Adipocyte (in vitro differentiated cells): ENCODE measurements around the gene ZBTB20.

Source experiments
- DNase-seq: peaks from one replicate; pipeline ENCODE4 v3.0.0-alpha.2; 2015; ENCODE audit warnings: low read depth
- H3K27me3 ChIP-seq: replicated peaks from 2 replicates; pipeline ENCODE4 v1.7.0; 2013; ENCODE audit warnings: mild to moderate bottlenecking, low read length, moderate library complexity; ENCODE audit not compliant: control insufficient read depth, insufficient read depth
- H3K36me3 ChIP-seq: 2 replicates; pipeline ENCODE4 v1.7.0; 2013; ENCODE audit warnings: low read length, mild to moderate bottlenecking, moderate library complexity; ENCODE audit not compliant: control insufficient read depth, insufficient read depth, severe bottlenecking
- H3K4me1 ChIP-seq: 2 replicates; pipeline ENCODE4 v1.7.0; 2013; ENCODE audit warnings: mild to moderate bottlenecking, low read length, moderate library complexity; ENCODE audit not compliant: control insufficient read depth, insufficient read depth
- H3K4me3 ChIP-seq: 2 replicates; pipeline ENCODE4 v1.7.0; 2013; ENCODE audit warnings: mild to moderate bottlenecking, low read length, moderate library complexity
- H3K9ac ChIP-seq: 2 replicates; pipeline ENCODE4 v1.7.0; 2013; ENCODE audit warnings: mild to moderate bottlenecking, low read length, moderate library complexity
- H3K9me3 ChIP-seq: 2 replicates; pipeline ENCODE4 v1.7.0; 2013; ENCODE audit warnings: mild to moderate bottlenecking, low read length, moderate library complexity; ENCODE audit not compliant: control insufficient read depth

Gene ZBTB20

DNA sequence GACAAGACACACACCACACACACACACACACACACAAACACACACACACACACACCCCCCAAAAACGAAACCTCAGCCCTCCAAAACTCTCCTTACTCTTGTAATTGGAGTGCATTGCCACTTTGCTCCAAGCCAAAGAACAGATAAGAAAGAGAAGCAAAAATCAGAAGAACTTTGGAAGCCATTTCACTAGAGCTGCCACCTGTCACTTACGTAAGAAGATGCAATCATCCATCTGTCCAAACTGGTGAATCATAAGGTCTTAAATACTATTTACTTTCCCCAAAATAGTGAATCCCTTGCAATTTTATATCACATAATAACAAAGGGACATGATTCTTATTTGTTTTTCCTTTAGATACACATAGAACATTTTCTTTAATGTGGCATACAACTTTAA lies 285.4 kb downstream of the ZBTB20 start:
- H3K9ac ChIP-seq: no peak overlapping the region
- H3K4me3 ChIP-seq: no peak overlapping the region
- peaks cover 5% of the 10 kb centered on the region for H3K4me1 ChIP-seq
- no peaks in the 10 kb centered on the region for H3K36me3 ChIP-seq
- H3K9me3 ChIP-seq: no peaks in the 10 kb centered on the region
- no peaks in the 10 kb centered on the region for H3K27me3 ChIP-seq
- no peak for DNase-seq

DNA sequence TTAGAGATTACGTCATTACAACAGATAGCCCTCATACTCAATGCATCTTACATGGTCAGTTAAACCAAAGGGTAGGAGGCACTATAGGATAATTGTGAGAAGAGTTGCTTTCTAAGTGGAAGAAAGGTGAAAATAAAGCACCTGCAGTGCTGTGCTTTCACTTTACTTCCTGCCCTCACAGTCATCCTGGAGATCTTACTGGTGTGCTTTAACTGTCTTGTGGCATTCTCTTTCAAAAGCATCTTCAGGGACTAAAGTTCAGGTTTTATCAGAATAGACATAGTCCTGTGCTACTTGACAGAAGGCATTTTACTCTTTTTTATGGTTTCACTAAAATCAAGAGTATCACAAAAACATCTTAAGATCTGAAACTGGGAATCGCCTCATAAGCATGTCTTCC lies 286.6 kb downstream of the ZBTB20 start:
- H3K9ac ChIP-seq: no peak overlapping the region
- peaks cover 5% of the 10 kb centered on the region for H3K4me1 ChIP-seq
- H3K36me3 ChIP-seq: no peaks in the 10 kb centered on the region
- no peak for DNase-seq
- H3K4me3 ChIP-seq: no peak overlapping the region
- H3K27me3 ChIP-seq: no peaks in the 10 kb centered on the region
- H3K9me3 ChIP-seq: no peaks in the 10 kb centered on the region

- H3K9ac ChIP-seq: no peak overlapping the region
- H3K4me1 ChIP-seq: peaks cover 3% of the 10 kb centered on the region
- no peaks in the 10 kb centered on the region for H3K36me3 ChIP-seq
- H3K4me3 ChIP-seq: no peak overlapping the region
- no peaks in the 10 kb centered on the region for H3K9me3 ChIP-seq
- H3K27me3 ChIP-seq: no peaks in the 10 kb centered on the region
- DNase-seq: no peak
These were observed 288.8 kb downstream of the ZBTB20 start for GRCh38 chr3:114858329-114858728.

DNA sequence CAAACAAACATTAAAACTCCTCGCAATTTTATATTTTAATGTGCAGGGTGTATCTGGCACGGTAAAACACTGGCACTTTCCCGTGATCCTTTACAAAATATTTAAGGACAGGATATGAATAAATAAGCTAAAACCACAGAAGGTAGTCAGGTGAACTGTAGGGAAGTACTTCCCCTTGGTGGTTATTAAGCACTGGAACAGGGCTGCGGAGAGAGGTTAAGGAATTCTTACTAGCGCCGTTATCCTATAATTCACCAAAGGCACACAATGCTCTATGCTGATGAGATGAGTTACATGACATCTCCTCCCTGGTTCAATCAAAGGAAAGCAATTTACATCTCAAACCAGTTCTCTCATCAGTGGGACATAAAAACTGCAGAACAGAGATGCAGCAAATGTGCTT lies 289.8 kb downstream of the ZBTB20 start:
- Histone ChIP-seq H3K4me3 (no peak overlapping the region), H3K36me3 (no peaks in the 10 kb centered on the region), H3K9me3 (no peaks in the 10 kb centered on the region), H3K4me1 (no peaks in the 10 kb centered on the region), H3K27me3 (no peaks in the 10 kb centered on the region), H3K9ac (no peak overlapping the region)
- DNase-seq: no peak

GRCh38 chr3:114856835-114857234 lies 290.3 kb downstream of the ZBTB20 start:
- Histone ChIP-seq H3K27me3 (no peaks in the 10 kb centered on the region), H3K4me3 (no peak overlapping the region), H3K4me1 (no peaks in the 10 kb centered on the region), H3K36me3 (no peaks in the 10 kb centered on the region), H3K9ac (no peak overlapping the region), H3K9me3 (no peaks in the 10 kb centered on the region)
- no peak for DNase-seq

DNA sequence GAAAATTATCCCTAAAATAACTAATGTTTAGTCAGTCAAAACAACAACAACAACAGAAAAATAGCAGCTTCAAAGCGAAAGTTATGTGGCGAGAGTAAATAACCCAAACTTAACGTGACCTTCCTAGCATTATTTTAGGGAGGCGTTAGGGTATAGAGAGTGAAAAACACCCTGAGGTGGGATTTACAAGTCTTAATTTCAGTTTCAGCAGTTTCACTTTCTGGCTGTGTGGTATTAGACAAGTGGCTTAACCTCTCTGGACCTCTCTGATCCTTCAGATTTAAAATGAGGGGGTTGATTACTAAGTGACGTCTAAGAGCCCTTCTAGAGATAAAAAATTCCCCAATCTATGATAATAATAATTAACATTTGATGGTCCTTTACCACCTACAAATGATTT lies 291.2 kb downstream of the ZBTB20 start:
- H3K4me3 ChIP-seq: no peak overlapping the region
- H3K4me1 ChIP-seq: no peaks in the 10 kb centered on the region
- H3K9ac ChIP-seq: no peak overlapping the region
- no peaks in the 10 kb centered on the region for H3K9me3 ChIP-seq
- H3K36me3 ChIP-seq: no peaks in the 10 kb centered on the region
- DNase-seq: no peak
- no peaks in the 10 kb centered on the region for H3K27me3 ChIP-seq

DNA sequence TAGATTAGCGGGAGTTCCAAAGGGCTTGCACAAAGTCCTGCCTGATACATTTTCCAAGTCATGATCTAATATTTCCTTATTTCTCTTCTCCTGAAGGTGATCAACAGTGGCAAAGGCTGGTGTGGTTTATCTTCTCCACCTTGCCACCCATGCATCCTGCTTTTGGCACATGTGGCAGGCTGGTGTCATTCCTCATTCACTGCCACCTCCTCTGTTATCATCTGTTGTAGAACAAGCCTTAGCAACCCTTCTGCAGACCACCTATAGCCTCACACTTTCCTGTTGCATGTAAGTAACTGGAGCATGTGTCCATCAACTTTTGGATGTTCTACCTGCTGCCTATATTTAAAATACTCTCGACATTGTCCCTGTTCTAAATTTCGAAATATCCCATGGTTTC lies 294.1 kb downstream of the ZBTB20 start:
- Histone ChIP-seq H3K9ac (no peak overlapping the region), H3K9me3 (no peaks in the 10 kb centered on the region), H3K36me3 (no peaks in the 10 kb centered on the region), H3K4me1 (no peaks in the 10 kb centered on the region), H3K4me3 (no peak overlapping the region), H3K27me3 (no peaks in the 10 kb centered on the region)
- no peak for DNase-seq

- no peaks in the 10 kb centered on the region for H3K36me3 ChIP-seq
- no peak overlapping the region for H3K9ac ChIP-seq
- DNase-seq: no peak
- H3K27me3 ChIP-seq: no peaks in the 10 kb centered on the region
- H3K4me1 ChIP-seq: no peaks in the 10 kb centered on the region
- H3K4me3 ChIP-seq: no peak overlapping the region
- no peaks in the 10 kb centered on the region for H3K9me3 ChIP-seq
These were observed 296.2 kb downstream of the ZBTB20 start for GRCh38 chr3:114850898-114851297.

- no peak overlapping the region for H3K9ac ChIP-seq
- no peaks in the 10 kb centered on the region for H3K9me3 ChIP-seq
- DNase-seq: no peak
These were observed 298.3 kb downstream of the ZBTB20 start for GRCh38 chr3:114848643-114849350.

GRCh38 chr3:114848082-114848481 lies 299.0 kb downstream of the ZBTB20 start:
- no peaks in the 10 kb centered on the region for H3K27me3 ChIP-seq
- H3K4me1 ChIP-seq: no peaks in the 10 kb centered on the region
- no peak overlapping the region for H3K4me3 ChIP-seq
- H3K9me3 ChIP-seq: no peaks in the 10 kb centered on the region
- no peak overlapping the region for H3K9ac ChIP-seq
- DNase-seq: no peak
- no peaks in the 10 kb centered on the region for H3K36me3 ChIP-seq

More at GRCh38 chr3:114848643-114849350, 298.3 kb downstream of the ZBTB20 start:
- H3K4me1 ChIP-seq: no peaks in the 10 kb centered on the region
- H3K36me3 ChIP-seq: no peaks in the 10 kb centered on the region
- no peak overlapping the region for H3K4me3 ChIP-seq
- H3K27me3 ChIP-seq: no peaks in the 10 kb centered on the region

DNA sequence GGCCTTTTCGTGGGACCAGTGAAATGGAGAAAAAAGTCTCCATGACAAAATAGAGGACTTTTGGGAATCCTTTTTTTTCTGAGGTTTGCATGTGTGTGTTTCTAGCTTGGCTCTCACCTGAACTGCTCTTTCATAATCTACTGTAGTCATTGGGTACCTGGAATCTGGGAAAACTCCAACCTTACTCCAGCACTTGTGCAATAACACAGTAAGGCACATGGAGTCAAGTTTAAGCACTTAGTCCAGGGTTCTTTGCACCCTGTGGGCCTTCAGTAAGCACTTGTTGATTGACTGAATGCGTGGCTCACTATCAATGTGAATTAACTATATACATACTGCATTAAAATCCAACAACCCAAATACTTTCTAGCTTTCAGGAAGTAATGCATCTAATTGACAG lies 299.5 kb downstream of the ZBTB20 start:
- DNase-seq: no peak
- no peaks in the 10 kb centered on the region for H3K9me3 ChIP-seq
- H3K36me3 ChIP-seq: no peaks in the 10 kb centered on the region
- H3K4me3 ChIP-seq: no peak overlapping the region
- no peaks in the 10 kb centered on the region for H3K27me3 ChIP-seq
- H3K9ac ChIP-seq: no peak overlapping the region
- no peaks in the 10 kb centered on the region for H3K4me1 ChIP-seq

- peak; percentile 45 for DNase-seq
These were observed 300.3 kb downstream of the ZBTB20 start for GRCh38 chr3:114846779-114847178.

More at GRCh38 chr3:114846779-114847178, 300.3 kb downstream of the ZBTB20 start:
- no peaks in the 10 kb centered on the region for H3K4me1 ChIP-seq
- H3K9ac ChIP-seq: no peak overlapping the region
- H3K9me3 ChIP-seq: no peaks in the 10 kb centered on the region
- no peaks in the 10 kb centered on the region for H3K36me3 ChIP-seq
- H3K4me3 ChIP-seq: no peak overlapping the region
- no peaks in the 10 kb centered on the region for H3K27me3 ChIP-seq
